Activated B cell treated with CpG ODN at 0.5 μM for 24 hours (primary cell): ENCODE data around the gene TTC7B. TPM values are rescaled to one million over a fixed set of nuclear protein-coding genes. Genes with fewer than 3 reads are reported as not detected.

ENCODE experiments used
- ATAC-seq: fragments of 200-7000 bp; cut with Tn5 transposase; one replicate; pipeline ENCODE4 v1.10.0; 2021; ENCODE audit warnings: low read depth, mild to moderate bottlenecking, moderate library complexity
- CTCF ChIA-PET: fragments of 350-600 bp; sonication (Branson Sonifier 250); formaldehyde crosslinking; loops from one replicate; lab custom pipeline; 2021; ENCODE audit warnings: antibody characterized with exemption; lab: Charles Lee
- POLR2A ChIA-PET: fragments of 350-600 bp; sonication (Branson Sonifier 250); formaldehyde crosslinking; loops from one replicate; lab custom pipeline; 2021; ENCODE audit warnings: antibody characterized with exemption; lab: Charles Lee
- DNase-seq: peaks from one replicate; pipeline ENCODE4 v3.0.0; 2022
- H3K27ac Mint-ChIP-seq: one replicate; pipeline ENCODE4 v1.8.0; 2020; ENCODE audit warnings: mixed read lengths
- H3K27me3 Mint-ChIP-seq: one replicate; pipeline ENCODE4 v1.8.0; 2021; ENCODE audit warnings: mixed read lengths
- H3K36me3 Mint-ChIP-seq: one replicate; pipeline ENCODE4 v1.8.0; 2021; ENCODE audit warnings: low read depth, mixed read lengths
- H3K4me1 Mint-ChIP-seq: one replicate; pipeline ENCODE4 v1.8.0; 2021; ENCODE audit warnings: mixed read lengths
- H3K4me3 Mint-ChIP-seq: one replicate; pipeline ENCODE4 v1.8.0; 2020; ENCODE audit warnings: mild to moderate bottlenecking, mixed read lengths
- H3K9me3 Mint-ChIP-seq: one replicate; pipeline ENCODE4 v1.8.0; 2020; ENCODE audit warnings: mixed read lengths
- intact Hi-C: fragments of 100-400 bp; cut with micrococcal nuclease; formaldehyde crosslinking; loops from one replicate; pipeline ENCODE4 v1.15.1; 2024
- total RNA-seq: library from RNA; stranded (reverse); gene quantifications from 2 replicates; pipeline ENCODE4 v1.2.3, GENCODE V29; 2022
- TF ChIP-seq, protein P1 (sequence below): fragments of 200-600 bp; IDR thresholded peaks from one replicate; pipeline ENCODE4 v1.8.0; 2022; ENCODE audit warnings: antibody characterized with exemption, mild to moderate bottlenecking

Gene TTC7B
- total RNA-seq, 1 donor from 2014 or later = 1.9 TPM

DNA sequence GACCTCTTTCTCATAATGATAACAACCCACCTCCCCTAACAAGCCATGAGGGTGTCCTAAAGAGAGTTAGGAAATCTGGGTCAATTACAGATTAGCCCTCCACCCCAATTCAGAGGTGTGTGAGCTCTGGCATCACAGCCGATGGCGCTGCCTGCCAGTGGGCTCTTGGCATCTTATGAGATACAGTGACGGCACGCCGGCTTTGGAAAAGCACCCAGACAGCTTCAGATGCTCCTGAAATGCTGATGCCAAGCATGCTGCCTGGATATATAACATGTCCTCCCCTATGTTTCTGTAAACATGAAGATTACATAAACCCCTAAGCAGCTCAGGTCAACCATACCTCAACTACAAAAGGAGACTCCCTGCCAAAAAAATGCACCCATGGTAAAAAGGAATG is 152.6 kb downstream of the TTC7B start:
- Mint-ChIP-seq H3K27ac (no peak overlapping the region), H3K4me1 (peaks cover 3% of the 10 kb centered on the region), H3K4me3 (no peak overlapping the region), H3K9me3 (no peaks in the 10 kb centered on the region), H3K27me3 (no peaks in the 10 kb centered on the region), H3K36me3 (no peaks in the 10 kb centered on the region)
- TF ChIP-seq, protein P1, sequence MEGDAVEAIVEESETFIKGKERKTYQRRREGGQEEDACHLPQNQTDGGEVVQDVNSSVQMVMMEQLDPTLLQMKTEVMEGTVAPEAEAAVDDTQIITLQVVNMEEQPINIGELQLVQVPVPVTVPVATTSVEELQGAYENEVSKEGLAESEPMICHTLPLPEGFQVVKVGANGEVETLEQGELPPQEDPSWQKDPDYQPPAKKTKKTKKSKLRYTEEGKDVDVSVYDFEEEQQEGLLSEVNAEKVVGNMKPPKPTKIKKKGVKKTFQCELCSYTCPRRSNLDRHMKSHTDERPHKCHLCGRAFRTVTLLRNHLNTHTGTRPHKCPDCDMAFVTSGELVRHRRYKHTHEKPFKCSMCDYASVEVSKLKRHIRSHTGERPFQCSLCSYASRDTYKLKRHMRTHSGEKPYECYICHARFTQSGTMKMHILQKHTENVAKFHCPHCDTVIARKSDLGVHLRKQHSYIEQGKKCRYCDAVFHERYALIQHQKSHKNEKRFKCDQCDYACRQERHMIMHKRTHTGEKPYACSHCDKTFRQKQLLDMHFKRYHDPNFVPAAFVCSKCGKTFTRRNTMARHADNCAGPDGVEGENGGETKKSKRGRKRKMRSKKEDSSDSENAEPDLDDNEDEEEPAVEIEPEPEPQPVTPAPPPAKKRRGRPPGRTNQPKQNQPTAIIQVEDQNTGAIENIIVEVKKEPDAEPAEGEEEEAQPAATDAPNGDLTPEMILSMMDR = no peak
- no peak for ATAC-seq
- ChIA-PET POLR2A (no interaction called here), CTCF (no interaction called here)
- intact Hi-C loops = no loop called here
- no peak for DNase-seq

DNA sequence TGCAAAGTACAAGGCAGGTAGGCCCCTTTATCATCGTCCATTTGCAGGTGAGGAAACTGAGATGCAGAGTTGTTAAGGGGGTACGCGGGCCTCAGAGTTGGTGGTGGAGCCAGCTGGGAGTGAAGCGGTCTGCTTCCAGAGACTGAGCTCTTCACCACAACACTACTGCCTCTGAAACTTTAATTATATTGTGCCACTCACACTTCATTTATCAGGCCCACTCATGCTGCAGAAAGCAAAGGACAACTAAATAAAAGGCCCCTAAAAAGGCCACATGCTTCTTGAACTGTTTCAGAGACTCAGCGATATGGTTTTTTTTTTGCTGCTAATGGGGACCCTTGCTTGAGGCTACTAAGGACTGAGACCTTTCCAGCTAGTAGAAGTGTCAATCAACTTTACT is 153.1 kb downstream of the TTC7B start:
- intact Hi-C loops = no loop called here
- no peak overlapping the region for H3K4me3 Mint-ChIP-seq
- ChIA-PET POLR2A (no interaction called here), CTCF (no interaction called here)
- no peak overlapping the region for H3K27ac Mint-ChIP-seq
- ATAC-seq = no peak
- H3K36me3 Mint-ChIP-seq = no peaks in the 10 kb centered on the region
- DNase-seq = no peak
- no peaks in the 10 kb centered on the region for H3K9me3 Mint-ChIP-seq
- no peaks in the 10 kb centered on the region for H3K27me3 Mint-ChIP-seq
- H3K4me1 Mint-ChIP-seq = peaks cover 7% of the 10 kb centered on the region
- TF ChIP-seq, protein P1 = no peak

DNA sequence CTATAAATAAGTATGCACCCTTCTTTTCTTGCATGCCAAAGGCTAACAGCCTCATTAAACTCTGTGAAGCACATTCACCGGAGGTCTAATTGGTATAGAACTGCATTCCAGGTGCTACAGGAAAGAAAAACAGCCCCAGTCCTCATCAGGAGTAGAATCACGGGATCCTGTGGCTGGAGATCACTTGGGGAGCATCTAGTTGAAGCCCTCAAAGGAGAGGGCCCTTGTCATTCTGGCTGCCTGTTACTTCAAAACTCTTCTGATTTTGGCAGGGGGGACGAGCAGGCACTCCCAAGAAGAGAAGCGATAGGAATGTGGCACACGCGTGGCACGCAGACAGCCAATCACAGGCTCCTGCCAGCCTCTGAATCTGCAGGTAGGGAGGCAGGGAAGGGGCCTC is 154.4 kb downstream of the TTC7B start:
- intact Hi-C loops = no loop called here
- ChIA-PET CTCF (no interaction called here), POLR2A (no interaction called here)
- TF ChIP-seq, protein P1 = no peak
- no peak overlapping the region for H3K4me3 Mint-ChIP-seq
- no peak for ATAC-seq
- no peak for DNase-seq
- peaks cover 7% of the 10 kb centered on the region for H3K4me1 Mint-ChIP-seq
- no peaks in the 10 kb centered on the region for H3K36me3 Mint-ChIP-seq
- no peaks in the 10 kb centered on the region for H3K9me3 Mint-ChIP-seq
- H3K27me3 Mint-ChIP-seq = no peaks in the 10 kb centered on the region
- no peak overlapping the region for H3K27ac Mint-ChIP-seq

DNA sequence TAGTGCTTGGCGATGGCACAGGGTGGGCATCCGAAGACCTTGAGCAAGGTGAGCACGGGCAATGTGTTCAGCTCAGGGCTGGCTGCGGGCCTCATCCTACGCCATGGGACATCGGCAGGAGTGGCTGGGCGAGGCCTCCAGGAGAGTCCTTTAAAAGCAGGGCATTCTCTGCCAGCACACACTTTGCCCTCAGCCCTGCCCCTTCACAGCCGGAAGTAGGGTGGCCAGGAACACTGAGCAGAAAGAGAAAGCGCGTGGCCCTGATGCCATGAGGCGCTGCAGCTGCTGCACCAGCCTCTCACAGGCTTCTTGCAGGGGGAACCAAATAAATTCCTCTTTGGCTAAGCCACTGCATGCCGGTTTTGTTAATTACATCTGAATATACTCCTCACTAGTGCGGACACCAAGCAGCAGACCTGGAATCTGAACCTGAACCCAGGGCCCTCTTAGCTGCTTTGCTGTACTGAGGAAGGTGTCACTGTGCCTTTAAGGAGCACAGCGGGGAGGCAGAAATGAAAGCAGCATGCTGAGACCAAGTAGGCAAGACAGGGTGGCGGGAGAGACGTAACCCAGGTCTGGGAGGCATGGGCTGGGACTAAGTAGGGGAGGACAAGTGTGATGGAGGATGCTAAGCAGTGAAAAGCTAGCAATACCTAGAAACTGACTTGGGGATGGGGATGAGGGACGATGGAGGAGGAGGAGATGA is 155.2 kb downstream of the TTC7B start:
- H3K4me3 Mint-ChIP-seq = no peak overlapping the region
- ChIA-PET CTCF (no interaction called here), POLR2A (no interaction called here)
- DNase-seq (no peak), ATAC-seq (no peak)
- H3K36me3 Mint-ChIP-seq = no peaks in the 10 kb centered on the region
- H3K27me3 Mint-ChIP-seq = no peaks in the 10 kb centered on the region
- TF ChIP-seq, protein P1 = no peak
- peaks cover 7% of the 10 kb centered on the region for H3K4me1 Mint-ChIP-seq
- H3K9me3 Mint-ChIP-seq = no peaks in the 10 kb centered on the region
- H3K27ac Mint-ChIP-seq = no peak overlapping the region
- intact Hi-C loops = no loop called here

DNA sequence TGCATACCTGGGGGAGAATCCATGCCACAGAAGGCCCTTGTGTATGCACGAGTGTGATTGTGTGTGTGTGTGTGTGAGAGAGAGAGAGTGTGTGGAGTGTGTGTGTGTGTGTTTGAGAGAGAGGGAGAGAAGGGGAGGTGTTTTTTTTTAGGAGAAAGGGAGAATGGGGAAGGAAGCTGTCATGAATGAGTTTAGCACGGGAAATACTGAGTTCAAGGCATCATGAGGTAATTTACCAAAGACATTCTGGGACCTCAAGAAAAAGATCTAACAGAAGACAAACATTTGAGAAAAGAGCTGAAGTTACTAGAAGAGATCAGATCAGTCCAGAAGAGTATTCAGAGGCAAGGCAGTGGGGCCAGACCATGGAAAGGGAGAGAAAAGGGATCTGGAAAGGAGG is 157.1 kb downstream of the TTC7B start:
- Mint-ChIP-seq H3K4me1 (peaks cover 7% of the 10 kb centered on the region), H3K27me3 (no peaks in the 10 kb centered on the region), H3K9me3 (no peaks in the 10 kb centered on the region), H3K4me3 (no peak overlapping the region), H3K36me3 (no peaks in the 10 kb centered on the region), H3K27ac (no peak overlapping the region)
- TF ChIP-seq, protein P1 = no peak
- ATAC-seq (no peak), DNase-seq (no peak)
- ChIA-PET CTCF (no interaction called here), POLR2A (no interaction called here)
- intact Hi-C loops = no loop called here
